H1 (cell line): ENCODE results near the gene RAD51B. TPM values are rescaled to one million over a fixed set of nuclear protein-coding genes. Genes with fewer than 3 reads are reported as not detected.

Source experiments
- CTCF ChIA-PET: fragments of 300-600 bp; sonication (Branson Sonifier 250); formaldehyde crosslinking; loops from one replicate; lab custom pipeline; 2021; ENCODE audit not compliant: partially characterized antibody; lab: Charles Lee
- POLR2A ChIA-PET: fragments of 300-600 bp; sonication (Branson Sonifier 250); formaldehyde crosslinking; loops from one replicate; lab custom pipeline; 2021; ENCODE audit warnings: inconsistent platforms; ENCODE audit not compliant: partially characterized antibody; lab: Charles Lee
- DNase-seq, 2 experiments: peaks; one replicate each; pipeline versions ENCODE4 v3.0.0 to v3.0.0-alpha.2; 2010 to 2022; ENCODE audit warnings: low spot score in 2 of 2, low read depth in 1 of 2, mixed read lengths in 1 of 2
- FAIRE-seq: peaks from 2 replicates; lab custom pipeline; 2011; peaks lifted over from hg19 to GRCh38; lab: Jason Lieb, UNC
- H2AFZ ChIP-seq: 2 replicates; pipeline ENCODE4 v1.8.1; 2012; ENCODE audit warnings: low read length, inconsistent platforms
- H2AK5ac ChIP-seq: 2 replicates; pipeline ENCODE4 v1.6.1; 2013; ENCODE audit warnings: low read depth, low read length
- H2BK120ac ChIP-seq: replicated peaks from 2 replicates; pipeline ENCODE3; 2013; ENCODE audit warnings: low read depth, low read length, inconsistent platforms
- H2BK12ac ChIP-seq: 2 replicates; pipeline ENCODE4 v1.6.1; 2013; ENCODE audit warnings: low read depth, low read length
- H2BK15ac ChIP-seq: 2 replicates; pipeline ENCODE4 v1.6.1; 2013; ENCODE audit warnings: low read length
- H2BK20ac ChIP-seq: 2 replicates; pipeline ENCODE4 v1.6.1; 2013; ENCODE audit warnings: low read length
- H2BK5ac ChIP-seq: 2 replicates; pipeline ENCODE4 v1.6.1; 2013; ENCODE audit warnings: low read depth, low read length
- H3K14ac ChIP-seq: 2 replicates; pipeline ENCODE4 v1.6.1; 2013; ENCODE audit warnings: inconsistent platforms; ENCODE audit not compliant: insufficient read length
- H3K18ac ChIP-seq: 2 replicates; pipeline ENCODE4 v1.6.1; 2013; ENCODE audit warnings: low read length; ENCODE audit errors: extremely low read depth
- H3K23ac ChIP-seq: 2 replicates; pipeline ENCODE4 v1.6.1; 2013; ENCODE audit warnings: inconsistent platforms; ENCODE audit not compliant: insufficient read length
- H3K23me2 ChIP-seq: 2 replicates; pipeline ENCODE4 v1.6.1; 2013; ENCODE audit warnings: low read depth, low read length
- H3K27ac ChIP-seq: 2 replicates; pipeline ENCODE4 v1.6.1; 2011; ENCODE audit warnings: low read depth, low read length, inconsistent platforms
- H3K27me3 ChIP-seq, 4 experiments: replicated peaks in 1 of 4; 1 replicate in 1 of 4; 2 replicates in 3 of 4; pipeline versions ENCODE4 v1.6.1 to v1.8.1; 2011 to 2013; ENCODE audit warnings: low read length in 3 of 4, mild to moderate bottlenecking in 3 of 4, inconsistent platforms in 2 of 4, mixed read lengths in 2 of 4, moderate library complexity in 1 of 4; ENCODE audit not compliant: control insufficient read depth in 3 of 4, insufficient read depth in 3 of 4; ENCODE audit errors: extremely low read depth in 1 of 4
- H3K36me3 ChIP-seq, 4 experiments: 2 replicates each; pipeline versions ENCODE4 v1.6.1 to v1.8.1; 2011 to 2013; ENCODE audit warnings: mild to moderate bottlenecking in 4 of 4, low read length in 3 of 4, moderate library complexity in 2 of 4, control low read depth in 1 of 4, inconsistent platforms in 1 of 4; ENCODE audit not compliant: insufficient read depth in 4 of 4, control insufficient read depth in 2 of 4
- H3K4ac ChIP-seq: replicated peaks from 2 replicates; pipeline ENCODE3; 2013; ENCODE audit warnings: low read length, low read depth, mixed read lengths, inconsistent platforms; ENCODE audit not compliant: insufficient read length
- H3K4me1 ChIP-seq, 4 experiments: replicated peaks in 1 of 4; 1 replicate in 1 of 4; 2 replicates in 3 of 4; pipeline versions ENCODE4 v1.6.1 to v1.8.1; 2011 to 2013; ENCODE audit warnings: low read length in 3 of 4, inconsistent platforms in 2 of 4, mixed read lengths in 1 of 4; ENCODE audit not compliant: insufficient read depth in 4 of 4, control insufficient read depth in 3 of 4
- H3K4me2 ChIP-seq, 2 experiments: 2 replicates each; pipeline versions ENCODE4 v1.6.1 to v1.8.1; 2011 to 2013; ENCODE audit warnings: low read depth in 2 of 2, low read length in 2 of 2, control low read depth in 1 of 2, inconsistent platforms in 1 of 2, mild to moderate bottlenecking in 1 of 2; ENCODE audit not compliant: insufficient read depth in 1 of 2
- H3K4me3 ChIP-seq, 4 experiments: fragments of 200-600, 300-600 bp in 1 of 4; sonication (generic), shearing (Covaris generic), sonication (Bioruptor Twin) in 1 of 4; 2 replicates each; pipeline versions ENCODE4 v1.5.1 to v1.8.1; 2011 to 2016; ENCODE audit warnings: low read length in 4 of 4, low read depth in 3 of 4, control low read depth in 2 of 4, inconsistent platforms in 2 of 4, mild to moderate bottlenecking in 2 of 4, mixed read lengths in 1 of 4, moderate library complexity in 1 of 4; ENCODE audit not compliant: insufficient read depth in 2 of 4; ENCODE audit errors: extremely low read depth in 1 of 4
- H3K56ac ChIP-seq: replicated peaks from 2 replicates; pipeline ENCODE3; 2013; ENCODE audit warnings: low read depth, mild to moderate bottlenecking, mixed read lengths, low read length, inconsistent platforms; ENCODE audit not compliant: insufficient read length
- H3K79me1 ChIP-seq: 2 replicates; pipeline ENCODE4 v1.6.1; 2013; ENCODE audit warnings: low read depth, low read length, control low read depth
- H3K79me2 ChIP-seq, 2 experiments: 2 replicates each; pipeline versions ENCODE4 v1.6.1 to v1.8.1; 2012 to 2013; ENCODE audit warnings: low read length in 2 of 2, mild to moderate bottlenecking in 2 of 2, inconsistent platforms in 1 of 2; ENCODE audit not compliant: insufficient read depth in 2 of 2, control insufficient read depth in 1 of 2
- H3K9ac ChIP-seq, 4 experiments: replicated peaks in 1 of 4; 1 replicate in 1 of 4; 2 replicates in 3 of 4; pipeline versions ENCODE4 v1.6.1 to v1.8.1; 2011 to 2013; ENCODE audit warnings: low read depth in 3 of 4, low read length in 3 of 4, control low read depth in 2 of 4, mild to moderate bottlenecking in 2 of 4, moderate library complexity in 2 of 4, inconsistent platforms in 1 of 4; ENCODE audit errors: extremely low read depth in 1 of 4
- H3K9me3 ChIP-seq, 2 experiments: 2 replicates each; pipeline versions ENCODE4 v1.6.1 to v1.8.1; 2012 to 2013; ENCODE audit warnings: mild to moderate bottlenecking in 2 of 2, moderate library complexity in 2 of 2, control low read depth in 1 of 2, inconsistent platforms in 1 of 2, low read depth in 1 of 2, low read length in 1 of 2, mixed read lengths in 1 of 2; ENCODE audit not compliant: insufficient read depth in 2 of 2
- H4K20me1 ChIP-seq, 2 experiments: replicated peaks in 1 of 2; 2 replicates each; pipeline versions ENCODE3 to v1.8.1; 2011 to 2013; ENCODE audit warnings: inconsistent platforms in 2 of 2, low read length in 2 of 2, mild to moderate bottlenecking in 1 of 2; ENCODE audit not compliant: insufficient read depth in 2 of 2, control insufficient read depth in 1 of 2
- H4K5ac ChIP-seq: 2 replicates; pipeline ENCODE4 v1.6.1; 2013; ENCODE audit warnings: low read length, low read depth, mixed read lengths, inconsistent platforms; ENCODE audit not compliant: insufficient read length
- H4K8ac ChIP-seq: 2 replicates; pipeline ENCODE4 v1.8.0; 2013; ENCODE audit warnings: mild to moderate bottlenecking, moderate library complexity, low read length, inconsistent platforms; ENCODE audit not compliant: insufficient read depth; ENCODE audit errors: extremely low read depth
- H4K91ac ChIP-seq: replicated peaks from 2 replicates; pipeline ENCODE3; 2013; ENCODE audit warnings: low read length, mixed read lengths, inconsistent platforms; ENCODE audit not compliant: insufficient read length
- CREB1 ChIP-seq: IDR thresholded peaks from 2 replicates; pipeline ENCODE4 v1.6.1; 2012; ENCODE audit warnings: inconsistent platforms
- GABPA ChIP-seq: IDR thresholded peaks from 2 replicates; pipeline ENCODE4 v1.6.1; 2011; ENCODE audit warnings: mild to moderate bottlenecking, low read length, moderate library complexity, borderline replicate concordance; ENCODE audit not compliant: insufficient read depth
- MAFK ChIP-seq: IDR thresholded peaks from 2 replicates; pipeline ENCODE4 v1.6.1; 2012; ENCODE audit warnings: low read depth, mild to moderate bottlenecking, improper control_type of control experiment, low read length
- NANOG ChIP-seq: IDR thresholded peaks from 2 replicates; pipeline ENCODE4 v1.6.1; 2011; ENCODE audit warnings: low read length, low read depth, mild to moderate bottlenecking, inconsistent platforms; ENCODE audit not compliant: insufficient read depth, poor library complexity, severe bottlenecking
- POLR2A ChIP-seq, 2 experiments: IDR thresholded peaks; 1 replicate in 1 of 2; 2 replicates in 1 of 2; pipeline ENCODE4 v1.6.1; 2011; ENCODE audit warnings: low read depth in 2 of 2, low read length in 2 of 2, mild to moderate bottlenecking in 2 of 2; ENCODE audit errors: control extremely low read depth in 1 of 2
- SIN3A ChIP-seq, 2 experiments: IDR thresholded peaks in 1 of 2; conservative IDR thresholded peaks in 1 of 2; 2 replicates each; pipeline ENCODE4 v1.6.1; 2011 to 2012; ENCODE audit warnings: low read length in 2 of 2, improper control_type of control experiment in 1 of 2, low read depth in 1 of 2, mild to moderate bottlenecking in 1 of 2
- SP1 ChIP-seq: IDR thresholded peaks from 2 replicates; pipeline ENCODE4 v1.6.1; 2011; ENCODE audit warnings: low read depth, low read length
- TEAD4 ChIP-seq: IDR thresholded peaks from 2 replicates; pipeline ENCODE4 v1.6.1; 2012; ENCODE audit warnings: low read depth, low read length, inconsistent platforms, mixed read lengths
- USF2 ChIP-seq: IDR thresholded peaks from 2 replicates; pipeline ENCODE4 v1.6.1; 2011; ENCODE audit warnings: low read length, improper control_type of control experiment
- ZNF274 ChIP-seq: IDR thresholded peaks from 2 replicates; pipeline ENCODE4 v1.7.0; 2012; ENCODE audit warnings: low read length, borderline replicate concordance; ENCODE audit errors: extremely low read depth
- WGBS, 2 experiments: shearing (Covaris generic) in 1 of 2; methylation state at CpG; one replicate each; pipeline versions ENCODE4 v1.1.6 to v1.1.7; 2013 to 2015; ENCODE audit warnings: low lambda C conversion rate in 2 of 2, mixed read lengths in 2 of 2, inconsistent platforms in 1 of 2, low coverage in 1 of 2, missing lambda C conversion rate in 1 of 2; ENCODE audit not compliant: insufficient replicate concordance in 2 of 2, insufficient coverage in 1 of 2, insufficient read length in 1 of 2; ENCODE audit errors: extremely low coverage in 1 of 2, missing lambda C conversion rate in 1 of 2; 5-methylcytosine and 5-hydroxymethylcytosine counted together
- polyA plus RNA-seq, 7 experiments: library from polyadenylated mRNA; depleted of rRNA in 3 of 7; stranded (reverse) in 5 of 7; unstranded in 2 of 7; fragments of >200 nt in 5 of 7; fragments of 200-250 nt in 2 of 7; gene quantifications; 1 replicate in 5 of 7; 2 replicates in 1 of 7; 4 replicates in 1 of 7; pipeline versions ENCODE4 v1.2.1 to v1.2.3, GENCODE V29; 2011 to 2013; ENCODE audit warnings: missing spikeins in 2 of 7, mixed read lengths in 2 of 7
- total RNA-seq: library from RNA; stranded (reverse); fragmentation: NEBNext Ultra II Directional; extraction: Animal tissue kit (Norgen Biotek cat#: 25700); gene quantifications from 2 replicates; pipeline ENCODE4 v1.2.1, GENCODE V29; 2021

The RAD51B gene
- total and polyA plus RNA-seq, 2 of the 8 experiments (the other 6 are each of a cell fraction or from before 2014, with no cell fraction given), result 3.9 to 14.9 TPM

GRCh38 chr14:68380329-68380741 lies 560.8 kb downstream of the RAD51B start:
- DNase-seq (no peak), FAIRE-seq (no peak)
- H3K27me3 ChIP-seq, result no peaks in the 10 kb centered on the region
- H3K79me2 ChIP-seq, result no peaks in the 10 kb centered on the region
- WGBS, 2 experiments, result 92% methylated on average over 1 of the region's 1 CpG; no CpG with 5 or more reads in 1 of the 2 experiments
- CTCF ChIA-PET, result interaction anchor here (0.7 kb wide), 1 partner anchor 116 kb away, joined by 3 read pairs; no protein-coding TSS in a partner anchor
- H3K9me3 ChIP-seq, result no peaks in the 10 kb centered on the region
- no peak overlapping the region for H3K18ac ChIP-seq
- H2BK5ac ChIP-seq, result no peak overlapping the region
- no peaks in the 10 kb centered on the region; a peak in 1 of 8 replicates for H3K36me3 ChIP-seq
- H2BK15ac ChIP-seq, result no peak overlapping the region
- no peak overlapping the region for H4K5ac ChIP-seq
- H4K91ac ChIP-seq, result no peak overlapping the region
- no peak overlapping the region for H3K4me3 ChIP-seq
- no peaks in the 10 kb centered on the region for H4K20me1 ChIP-seq
- no peak overlapping the region for H2BK120ac ChIP-seq
- POLR2A ChIA-PET, result no interaction called here
- H4K8ac ChIP-seq, result no peak overlapping the region
- H3K79me1 ChIP-seq, result no peaks in the 10 kb centered on the region
- H3K23me2 ChIP-seq, result no peaks in the 10 kb centered on the region
- no peak overlapping the region for H2AFZ ChIP-seq
- peaks cover 0 to 4% (median under 1%) of the 10 kb centered on the region in 4 experiments; a peak in 3 of 7 replicates for H3K4me1 ChIP-seq
- no peak overlapping the region for H2BK12ac ChIP-seq
- no peak overlapping the region for H3K56ac ChIP-seq
- no peak for TF ChIP-seq USF2
- no peak for TF ChIP-seq GABPA
- no peak for TF ChIP-seq SP1
- TF ChIP-seq ZNF274, result no peak
- no peak for TF ChIP-seq CREB1
- TF ChIP-seq SIN3A (conservative IDR thresholded peaks at IDR 0.05 in 1 of 2, IDR thresholded peaks at IDR 0.05 in 1 of 2; ENCODE audit: low read depth in 1 of 2, low read length in 2 of 2), result no peak
- no peak for TF ChIP-seq NANOG
- TF ChIP-seq POLR2A (IDR thresholded peaks at IDR 0.05; ENCODE audit: control extremely low read depth in 1 of 2, low read depth in 2 of 2, low read length in 2 of 2), result no peak
- no peak for TF ChIP-seq TEAD4
- no peak for TF ChIP-seq MAFK
- H3K4me2 ChIP-seq, result no peak overlapping the region
- H3K27ac ChIP-seq, result no peak overlapping the region
- H3K4ac ChIP-seq, result no peak overlapping the region
- no peak overlapping the region for H3K14ac ChIP-seq
- no peak overlapping the region for H3K23ac ChIP-seq
- H2AK5ac ChIP-seq, result no peak overlapping the region
- H2BK20ac ChIP-seq, result no peak overlapping the region
- no peak overlapping the region for H3K9ac ChIP-seq
